ENCODE data around the gene TGFB1.
A peak's percentile ranks its signal among the peaks of the same experiment; 100 is the strongest.
"Not testable (repeated sequence)": the region's sequence is repeated elsewhere in the genome, so short reads cannot be mapped to it uniquely, and the experiment has no call there.

The TGFB1 gene

DNA sequence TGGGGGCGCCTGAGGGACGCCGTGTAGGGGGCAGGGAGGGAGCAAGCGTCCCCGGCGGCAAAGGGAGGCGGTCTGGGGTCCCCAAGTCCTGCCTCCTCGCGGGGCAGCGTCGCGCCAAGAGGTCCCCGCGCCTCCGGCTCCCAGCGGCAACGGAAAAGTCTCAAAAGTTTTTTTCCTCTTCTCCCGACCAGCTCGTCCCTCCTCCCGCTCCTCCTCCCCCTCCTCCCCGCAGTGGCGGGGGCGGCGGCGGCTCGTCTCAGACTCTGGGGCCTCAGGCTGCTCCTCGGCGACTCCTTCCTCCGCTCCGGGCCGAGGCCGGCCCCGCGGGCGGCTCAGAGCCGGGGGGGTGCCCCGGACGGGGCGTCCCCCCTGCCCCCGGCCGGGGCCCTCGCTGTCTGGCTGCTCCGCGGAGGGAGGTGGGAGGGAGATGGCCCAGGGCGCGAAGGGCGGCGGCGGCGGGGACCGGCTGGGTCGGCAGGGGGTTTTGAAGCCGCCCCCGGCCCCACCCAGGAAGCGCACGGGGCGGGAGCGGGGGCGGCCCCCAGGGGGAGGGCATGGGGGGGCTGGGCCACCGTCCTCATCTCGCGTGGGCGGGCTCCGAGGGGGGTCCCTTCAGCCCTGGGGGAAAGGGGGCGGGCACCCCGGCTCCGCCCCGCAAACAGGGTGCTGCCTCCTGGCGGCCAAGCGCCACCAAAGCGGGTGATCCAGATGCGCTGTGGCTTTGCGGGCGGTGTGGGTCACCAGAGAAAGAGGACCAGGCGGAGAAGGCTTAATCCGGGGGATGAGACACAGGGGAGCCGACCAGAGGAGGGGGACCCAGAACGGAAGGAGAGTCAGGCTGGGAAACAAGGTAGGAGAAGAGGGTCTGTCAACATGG lies at the start of gene TGFB1:
Gene TGFB1 (minus strand): TSS at position 457 of the 877 bp plus-strand sequence. CDS start 878 bp downstream, outside the sequence.
- DNase-seq (ENCODE audit: low read depth): peak; percentile 80

DNA sequence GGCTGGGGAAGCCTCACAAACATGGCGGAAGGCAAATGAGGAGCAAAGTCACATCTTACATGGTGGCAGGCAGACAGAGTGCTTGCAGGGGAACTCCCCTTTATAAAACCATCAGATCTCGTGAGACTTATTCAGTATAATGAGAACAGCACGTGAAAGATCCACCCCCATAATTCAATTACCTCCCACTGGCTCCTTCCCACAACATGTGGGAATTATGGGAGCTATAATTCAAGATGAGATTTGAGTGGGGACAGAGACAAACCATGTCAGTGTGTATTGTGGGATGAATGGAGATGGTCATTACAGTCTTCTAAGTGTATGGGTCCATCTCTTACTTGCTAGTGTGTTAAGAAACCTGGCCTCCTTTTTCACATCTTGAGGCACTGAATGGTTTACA lies 48.3 kb upstream of the TGFB1 start:
- DNase-seq (ENCODE audit: low read depth): no peak

DNA sequence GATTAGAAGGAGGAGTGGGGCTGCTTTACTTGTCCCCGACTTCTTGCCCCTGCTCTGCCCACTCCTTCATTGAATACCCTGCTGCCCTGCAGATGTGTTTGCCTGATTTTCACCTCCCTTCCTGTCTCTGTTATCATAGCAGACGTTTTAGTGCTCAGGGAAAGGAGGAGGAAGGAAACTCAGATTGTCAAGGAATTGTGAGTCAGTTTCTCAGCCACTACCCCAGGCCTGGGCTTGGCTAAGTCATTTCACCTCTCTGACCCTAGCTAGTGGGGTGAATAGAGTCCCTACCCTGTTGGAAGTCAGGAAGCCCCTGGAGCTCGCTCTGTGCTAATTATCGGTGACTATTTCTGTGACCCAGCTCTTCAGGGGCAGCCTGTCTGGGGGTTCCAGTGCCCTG lies 47.8 kb upstream of the TGFB1 start:
- no peak for DNase-seq (ENCODE audit: low read depth)

DNA sequence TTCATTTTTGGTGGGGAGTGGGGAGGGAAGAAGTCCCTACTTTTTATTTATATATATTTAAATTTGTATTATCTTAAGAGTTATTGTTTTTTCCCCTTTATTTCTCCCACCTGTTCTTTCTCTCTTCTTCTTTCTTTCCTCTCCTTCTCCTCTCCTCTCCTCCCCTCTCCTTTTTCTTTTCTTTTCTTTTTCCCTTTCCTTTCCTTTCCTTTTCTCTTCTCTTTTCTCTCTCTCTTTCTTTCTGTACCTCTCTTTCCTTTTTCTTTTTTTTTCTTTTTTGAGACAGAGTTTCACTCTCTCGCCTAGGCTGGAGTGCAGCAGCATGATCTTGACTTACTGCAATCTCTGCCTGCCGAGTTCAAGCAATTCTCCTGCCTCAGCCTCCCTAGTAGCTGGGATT lies 45.8 kb upstream of the TGFB1 start:
- no peak for DNase-seq (ENCODE audit: low read depth)

DNA sequence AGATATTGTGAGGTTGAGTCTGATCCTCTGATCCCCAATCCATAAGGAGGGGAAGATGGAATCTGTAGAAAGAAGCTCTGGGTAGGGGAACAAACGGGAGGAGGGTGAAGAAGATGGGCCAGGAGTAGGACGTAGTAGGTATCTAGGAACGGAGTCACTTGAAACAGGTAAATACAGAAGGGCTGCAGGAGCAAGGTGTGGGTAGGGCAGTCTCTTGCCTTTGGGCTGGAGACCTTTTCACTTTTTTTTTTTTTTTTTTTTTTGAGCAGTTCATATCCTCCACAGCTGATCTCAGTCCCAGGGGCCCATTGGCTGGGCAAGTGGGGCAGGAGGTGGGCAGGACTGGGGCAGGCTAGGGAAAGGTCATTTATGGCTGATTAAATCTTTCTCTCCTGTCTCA lies 45.4 kb upstream of the TGFB1 start:
- no peak for DNase-seq (ENCODE audit: low read depth)

DNA sequence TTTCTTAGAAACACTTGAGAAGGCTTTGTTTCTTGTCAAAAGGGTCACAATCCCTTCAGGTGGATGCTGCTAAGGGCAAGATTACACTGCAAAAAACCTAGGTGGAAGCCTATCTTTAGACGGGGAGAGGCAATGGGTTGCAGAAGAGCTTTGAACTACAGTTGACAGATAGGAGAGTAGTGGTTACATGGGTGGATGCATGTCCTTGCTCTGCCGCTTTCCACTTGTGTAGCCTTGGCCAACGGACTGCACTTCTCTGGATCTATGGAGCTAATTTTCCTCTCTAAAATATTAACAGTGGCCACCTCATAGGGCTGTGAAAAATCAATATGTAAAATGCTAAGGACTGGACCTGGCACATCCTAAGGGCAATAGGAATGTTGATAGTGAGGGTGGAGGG lies 44.9 kb upstream of the TGFB1 start:
- DNase-seq (ENCODE audit: low read depth): no peak

DNA sequence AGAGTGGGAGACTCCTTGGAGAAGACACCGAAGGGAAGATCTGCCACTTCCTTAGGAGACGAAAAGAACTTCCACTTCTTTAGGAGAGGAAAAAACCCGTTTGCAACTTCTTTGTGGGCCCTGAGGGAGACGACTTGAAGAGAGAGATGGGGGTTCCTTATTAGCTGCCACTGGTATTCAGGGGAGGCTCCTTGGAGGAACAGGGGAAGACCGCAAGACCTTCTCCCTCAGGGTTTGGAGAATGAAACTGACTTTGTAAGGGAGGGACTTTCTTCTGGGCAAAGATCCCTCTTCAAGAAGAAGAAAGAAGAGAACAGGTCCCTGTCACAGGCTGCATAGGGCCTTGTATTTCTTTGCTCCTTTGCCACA lies 44.3 kb upstream of the TGFB1 start:
- no peak for DNase-seq (ENCODE audit: low read depth)

DNA sequence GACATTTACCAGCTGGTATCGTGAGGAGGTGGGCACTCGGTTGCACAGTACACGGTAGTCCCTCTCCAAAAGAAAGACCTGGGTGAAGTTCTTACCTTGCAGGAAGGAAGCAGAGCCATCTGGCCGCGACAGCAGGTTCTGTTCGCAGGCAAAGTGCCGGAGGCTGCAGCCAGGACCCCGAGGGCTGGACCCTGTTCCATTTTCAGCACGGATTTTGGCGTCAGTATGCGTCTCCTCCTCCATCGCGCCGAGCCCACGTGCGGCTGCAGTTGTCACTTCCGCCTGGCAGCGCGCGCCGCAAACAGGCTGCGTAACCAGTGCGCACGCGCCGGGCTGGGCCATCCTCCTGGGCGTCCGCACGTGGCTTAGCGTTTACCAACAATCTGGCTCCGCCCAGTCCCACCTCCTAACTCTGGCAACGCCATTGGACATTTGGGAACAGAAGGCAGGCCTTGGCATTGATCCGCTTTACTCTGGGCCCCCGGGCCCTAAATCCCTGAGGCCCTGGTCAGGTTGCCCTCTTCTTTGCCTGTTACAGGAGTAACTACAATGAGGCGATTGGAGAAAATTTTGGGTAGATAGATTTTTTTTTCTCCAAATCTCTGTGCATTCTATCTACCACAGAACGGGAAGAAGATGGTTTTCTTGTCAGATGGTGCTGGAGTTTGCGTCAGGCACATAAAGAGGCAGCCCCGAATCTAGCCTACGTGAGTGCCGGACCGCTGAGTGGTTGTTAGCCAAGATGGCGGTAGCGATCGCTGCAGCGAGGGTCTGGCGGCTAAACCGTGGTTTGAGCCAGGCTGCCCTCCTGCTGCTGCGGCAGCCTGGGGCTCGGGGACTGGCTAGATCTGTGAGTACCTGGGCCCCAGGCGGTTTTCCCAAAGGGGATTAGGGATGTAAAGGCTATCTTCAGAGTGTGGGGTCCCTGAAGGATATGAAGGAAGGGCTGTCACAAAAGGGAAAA lies 43.6 kb upstream of the TGFB1 start, which contains the start of the genes BCKDHA and EXOSC5:
Gene BCKDHA (plus strand): TSS at position 733 of the 964 bp plus-strand sequence. CDS start 10 bp downstream, at position 743.
Gene EXOSC5 (minus strand): TSS at position 274 of the 964 bp plus-strand sequence. CDS start 31 bp downstream, at position 243.
- DNase-seq (ENCODE audit: low read depth): peak; percentile 100

DNA sequence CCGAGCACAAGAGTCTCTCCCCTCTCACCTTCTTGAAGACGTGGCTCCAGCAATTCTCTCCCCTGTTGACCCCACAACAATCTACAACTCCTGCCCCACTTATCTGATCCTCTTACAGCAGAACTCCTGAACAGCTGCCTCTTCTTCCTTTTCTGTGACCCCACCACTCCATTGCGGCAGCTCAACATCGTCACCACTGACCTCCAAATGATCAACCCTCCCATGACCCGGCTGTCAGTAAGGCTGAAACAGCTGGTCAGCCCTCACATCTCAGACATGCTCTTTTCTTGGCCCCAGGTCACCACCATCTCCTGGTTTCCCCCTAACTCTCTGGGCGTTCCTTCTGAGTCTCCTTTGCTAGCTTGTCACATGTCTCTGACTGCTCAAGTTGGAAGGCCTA lies 41.6 kb upstream of the TGFB1 start:
- no peak for DNase-seq (ENCODE audit: low read depth)

DNA sequence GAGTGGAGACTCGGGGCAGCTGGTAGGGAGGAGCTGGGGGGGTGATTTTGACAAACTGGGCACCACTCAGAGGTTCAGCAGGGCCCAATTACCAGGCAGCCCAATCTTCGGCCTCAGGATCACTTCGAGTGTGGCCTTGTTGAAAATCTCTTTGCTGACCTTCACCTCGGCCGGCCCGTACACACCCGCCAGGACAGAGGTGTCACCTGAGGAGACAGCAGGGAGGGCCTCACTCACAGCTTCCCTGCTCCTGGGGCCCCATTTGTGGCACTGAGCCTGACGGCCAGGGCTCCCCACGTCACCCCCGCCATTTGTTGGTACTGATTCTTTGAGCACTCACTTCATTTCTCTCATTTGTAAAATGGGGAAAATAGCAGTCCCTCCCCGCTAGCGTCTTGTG lies 39.1 kb upstream of the TGFB1 start:
- no peak for DNase-seq (ENCODE audit: low read depth)

DNA sequence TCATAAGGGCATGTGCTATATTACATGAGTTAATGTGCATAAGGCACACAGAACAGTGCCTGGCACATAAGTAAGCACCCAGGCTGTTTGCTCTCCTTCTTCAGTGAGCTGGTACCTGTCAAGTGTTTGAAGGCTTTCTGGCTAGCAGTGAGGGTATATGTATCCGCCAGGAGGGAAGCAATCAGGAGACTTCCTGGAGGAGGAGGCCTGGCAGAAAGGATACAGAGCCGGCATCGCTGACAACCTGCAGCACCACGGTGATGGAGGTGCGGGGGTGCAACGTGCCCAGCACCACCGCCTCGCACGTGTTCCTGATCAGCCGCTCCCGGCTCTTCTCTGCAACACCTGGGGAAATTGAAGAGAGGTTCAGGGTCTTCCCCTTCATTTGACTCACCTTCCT lies 37.9 kb upstream of the TGFB1 start:
- no peak for DNase-seq (ENCODE audit: low read depth)

DNA sequence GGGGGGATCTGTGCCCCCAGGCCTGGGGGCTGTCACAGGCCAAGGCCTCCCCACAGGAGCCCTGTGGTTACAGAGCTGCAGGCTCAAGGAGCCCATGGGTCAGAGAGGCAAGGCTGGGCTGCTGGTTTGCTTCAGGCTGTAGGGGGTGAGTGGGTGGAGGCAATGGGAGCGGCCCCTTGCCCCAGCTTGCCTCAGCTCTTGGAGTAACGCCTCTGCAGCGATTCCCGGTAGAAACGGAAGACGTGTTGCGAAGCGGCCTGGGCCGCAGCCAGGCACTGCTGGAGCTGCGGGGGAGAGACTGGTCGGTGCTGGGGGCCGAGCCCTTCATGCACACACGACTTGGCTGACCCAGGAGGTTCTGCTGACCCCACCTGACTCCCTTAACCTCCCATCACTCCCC lies 32.7 kb upstream of the TGFB1 start:
- DNase-seq (ENCODE audit: low read depth): no peak

DNA sequence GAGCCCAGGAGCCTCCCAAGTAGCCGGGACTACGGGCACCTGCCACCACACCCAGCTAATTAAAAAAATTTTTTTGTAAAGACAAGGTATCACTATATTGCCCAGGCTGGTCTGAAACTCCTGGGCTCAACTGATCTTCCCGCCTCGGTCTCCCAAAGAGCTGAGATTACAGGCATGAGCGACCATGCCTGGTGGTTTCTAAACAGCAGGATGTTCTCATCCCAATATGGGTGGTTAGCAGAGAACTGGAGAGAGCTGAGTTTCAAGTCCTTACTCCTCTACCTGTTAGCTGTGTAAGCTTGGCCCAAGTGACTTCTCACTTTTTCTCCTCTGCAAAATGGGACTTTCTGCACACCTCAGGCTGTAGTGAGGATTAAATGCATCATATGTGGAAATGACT lies 30.6 kb upstream of the TGFB1 start:
- no peak for DNase-seq (ENCODE audit: low read depth)

DNA sequence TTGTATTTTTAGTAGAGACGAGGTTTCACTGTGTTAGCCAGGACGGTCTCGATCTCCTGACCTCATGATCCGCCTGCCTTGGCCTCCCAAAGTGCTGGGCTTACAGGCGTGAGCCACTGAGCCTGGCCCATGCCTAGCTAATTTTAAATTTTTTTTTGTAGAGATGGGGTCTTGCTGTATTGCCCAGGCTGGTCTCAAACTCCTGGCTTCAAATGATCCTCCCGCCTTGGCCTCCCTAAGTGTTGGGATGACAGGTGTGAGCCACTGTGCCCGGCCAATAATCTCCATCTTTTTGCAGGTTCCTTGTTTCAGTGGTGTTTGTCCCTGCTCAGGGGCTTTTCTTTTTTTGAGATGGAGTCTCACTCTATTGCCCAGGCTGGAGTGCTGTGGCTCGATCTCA lies 27.8 kb upstream of the TGFB1 start:
- not testable (repeated sequence) for DNase-seq (ENCODE audit: low read depth)

DNA sequence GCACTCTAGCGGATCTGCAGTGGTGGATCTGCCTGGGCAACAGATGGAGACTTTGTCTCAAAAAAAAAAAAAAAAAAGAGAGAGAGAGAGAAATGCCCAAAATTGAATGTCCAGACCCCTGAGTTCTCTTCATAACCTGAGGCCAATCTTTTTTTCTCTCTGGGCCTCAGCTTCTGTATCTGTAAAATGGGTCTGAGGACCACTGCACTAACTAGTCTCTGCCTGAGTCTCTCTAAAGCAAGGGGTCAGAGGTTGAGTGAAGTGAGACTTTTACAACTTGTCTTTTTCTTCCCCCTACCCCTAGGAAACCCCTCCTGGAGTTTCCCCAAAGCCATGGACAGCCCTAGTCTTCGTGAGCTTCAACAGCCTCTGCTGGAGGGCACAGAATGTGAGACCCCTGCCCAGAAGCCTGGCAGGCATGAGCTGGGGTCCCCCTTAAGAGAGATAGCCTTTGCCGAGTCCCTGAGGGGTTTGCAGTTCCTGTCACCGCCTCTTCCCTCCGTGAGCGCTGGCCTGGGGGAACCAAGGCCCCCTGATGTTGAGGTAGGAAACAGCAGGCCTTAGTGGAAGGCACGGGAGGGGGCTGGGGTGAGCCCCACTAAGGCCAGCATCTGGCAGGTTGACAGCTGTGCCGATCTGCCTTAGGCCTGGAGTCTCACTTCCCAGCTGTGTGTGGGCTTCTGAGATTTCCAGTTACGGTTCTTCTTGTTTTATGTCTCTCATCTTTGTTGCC lies 24.4 kb upstream of the TGFB1 start:
- no peak for DNase-seq (ENCODE audit: low read depth)

DNA sequence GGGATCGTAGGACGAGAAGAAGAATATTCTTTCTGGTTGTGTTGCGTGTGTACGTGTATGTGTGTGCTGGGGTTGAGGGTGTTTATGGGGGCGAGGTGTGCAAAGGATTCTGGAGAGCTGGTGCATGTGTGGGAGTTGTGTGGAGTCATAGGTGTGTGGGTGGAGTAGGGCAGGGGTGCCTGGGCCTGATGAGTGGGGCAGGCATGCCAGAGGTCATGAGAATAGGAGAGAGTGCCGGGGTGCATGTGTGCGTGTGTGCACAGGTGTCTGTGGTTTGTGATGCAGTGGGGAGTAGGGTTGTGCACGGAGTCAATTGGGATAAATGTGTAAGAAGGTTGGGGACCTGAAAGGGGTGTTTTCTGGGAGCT lies 23.3 kb upstream of the TGFB1 start:
- DNase-seq (ENCODE audit: low read depth): no peak

DNA sequence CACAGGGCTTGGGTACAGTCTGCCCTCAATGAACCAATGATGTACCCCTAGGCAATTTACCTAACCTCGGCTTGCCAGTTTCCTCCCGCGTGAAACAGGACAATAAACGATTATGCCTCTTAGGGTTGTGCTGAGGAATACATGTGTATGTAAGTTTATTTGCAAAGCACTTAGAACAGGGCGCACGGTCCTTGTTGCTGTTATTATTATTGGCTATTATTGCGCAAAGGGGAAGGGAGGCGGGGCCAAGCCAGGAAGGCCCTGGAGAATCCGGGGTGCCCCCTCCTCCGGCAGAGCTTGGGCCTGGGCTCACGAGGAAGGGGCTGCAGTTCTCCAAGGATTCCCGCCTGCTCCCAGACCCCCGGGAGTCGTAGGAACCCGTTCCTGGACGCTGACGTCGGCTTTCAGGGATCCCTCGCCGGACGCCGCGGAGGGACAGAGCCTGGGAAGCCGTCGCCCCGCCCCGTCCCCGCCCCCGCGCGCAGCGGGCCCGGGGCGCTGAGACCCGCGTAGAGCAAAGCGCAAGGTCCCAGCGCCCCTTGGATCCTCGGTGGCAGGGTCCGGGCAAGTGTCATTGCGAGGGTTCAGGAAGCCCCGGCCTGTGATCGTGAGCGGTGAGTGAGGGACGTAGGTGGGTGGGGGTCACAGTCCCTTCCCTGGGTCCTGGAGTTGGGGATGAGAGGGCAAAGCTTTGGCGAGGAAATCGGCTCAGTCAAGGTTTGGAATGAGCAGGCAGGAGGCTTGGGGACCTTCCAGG lies 22.7 kb upstream of the TGFB1 start, which contains the start of gene TMEM91:
Gene TMEM91 (plus strand): TSS at position 293 of the 757 bp plus-strand sequence. CDS start 1,777 bp downstream, outside the sequence.
- no peak for DNase-seq (ENCODE audit: low read depth)

DNA sequence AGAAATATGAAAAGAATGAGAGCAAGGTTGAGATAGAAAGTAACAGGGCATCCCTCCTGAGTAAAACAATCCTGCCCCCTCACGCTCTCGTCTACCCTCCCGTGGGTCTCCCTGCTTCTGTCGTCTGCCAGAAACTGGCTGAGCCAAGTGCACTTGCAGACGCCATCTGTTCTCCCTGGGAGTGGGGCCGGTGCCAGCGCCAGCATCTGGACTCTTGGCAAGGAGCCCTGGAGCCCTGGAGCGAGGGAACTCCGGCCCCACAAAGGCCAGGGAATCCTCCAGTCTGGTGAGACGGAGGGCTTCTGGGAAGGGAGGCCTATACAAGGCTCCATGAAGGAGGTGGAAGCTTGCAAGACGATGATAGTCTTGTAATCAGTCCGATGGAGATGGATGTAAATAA lies 20.3 kb upstream of the TGFB1 start:
- peak; percentile 68 for DNase-seq (ENCODE audit: low read depth)

DNA sequence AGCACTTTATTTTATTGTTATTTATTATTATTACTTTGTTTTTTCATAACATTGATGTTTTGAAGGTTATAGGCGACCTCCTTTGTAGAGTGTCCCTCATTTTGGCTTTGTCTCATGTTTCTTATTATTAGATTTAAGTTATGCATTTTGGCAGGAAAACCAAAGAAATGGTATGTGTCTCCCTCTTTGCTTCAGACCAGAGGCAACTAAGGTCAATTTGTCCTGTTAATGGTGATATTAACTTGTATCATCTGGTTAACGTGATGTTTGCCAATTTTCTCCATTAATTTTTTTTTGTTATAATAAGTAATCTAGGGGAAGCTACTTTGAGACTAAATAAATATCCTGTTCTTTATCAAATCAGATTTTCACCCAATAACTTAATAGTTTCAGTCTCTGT lies 18.8 kb upstream of the TGFB1 start:
- DNase-seq (ENCODE audit: low read depth): no peak

DNA sequence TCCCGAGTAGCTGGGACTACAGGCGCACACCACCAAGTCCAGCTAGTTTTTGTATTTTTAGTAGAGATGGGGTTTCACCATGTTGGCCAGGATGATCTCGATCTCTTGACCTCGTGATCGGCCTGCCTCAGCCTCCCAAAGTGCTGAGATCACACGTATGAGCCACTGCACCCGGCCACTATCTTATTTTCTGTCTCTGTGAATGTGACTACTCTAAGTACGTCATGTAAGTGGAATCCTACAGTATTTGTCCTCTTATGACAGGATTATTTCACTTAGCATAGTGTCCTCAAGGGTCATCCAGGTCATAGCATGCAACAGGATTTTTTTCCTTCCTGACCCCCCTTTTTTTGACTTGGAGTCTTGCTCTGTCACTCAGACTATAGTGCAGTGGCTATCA lies 17.8 kb upstream of the TGFB1 start:
- DNase-seq (ENCODE audit: low read depth): no peak

DNA sequence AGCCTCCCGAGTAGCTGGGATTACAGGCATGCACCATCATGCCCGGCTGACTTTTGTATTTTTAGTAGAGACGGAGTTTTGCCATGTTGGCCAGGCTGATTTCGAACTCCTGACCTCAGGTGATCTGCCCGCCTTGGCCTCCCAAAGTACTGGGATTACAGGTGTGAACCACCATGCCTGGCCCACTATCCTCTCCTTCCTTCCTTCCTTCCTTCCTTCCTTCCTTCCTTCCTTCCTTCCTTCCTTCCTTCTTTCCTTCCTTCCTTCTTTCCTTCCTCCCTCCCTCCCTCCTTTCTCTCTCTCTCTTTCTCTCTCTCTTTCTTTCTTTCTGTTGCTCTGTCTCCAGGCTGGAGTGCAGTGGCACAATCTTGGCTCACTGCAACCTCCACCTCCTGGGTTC lies 17.4 kb upstream of the TGFB1 start:
- not testable (repeated sequence) for DNase-seq (ENCODE audit: low read depth)

Data from HS-27A (cell line).